Cardiac fibroblast (primary cell): ENCODE measurements around the gene NCKAP5.
A peak's percentile ranks its signal among the peaks of the same experiment; 100 is the strongest.

ENCODE experiments used
- DNase-seq, 2 donors: peaks; one replicate each; pipeline versions ENCODE4 v3.0.0 to v3.0.0-alpha.2; 2010; ENCODE audit warnings: low read depth in 2 of 2
- H3K4me3 ChIP-seq, 2 donors: replicated peaks in 1 of 2; 1 replicate in 1 of 2; 2 replicates in 1 of 2; pipeline ENCODE4 v1.5.1; 2011; ENCODE audit warnings: low read depth in 2 of 2, low read length in 2 of 2, mild to moderate bottlenecking in 2 of 2, moderate library complexity in 1 of 2
- CTCF ChIP-seq: IDR thresholded peaks from one replicate; pipeline ENCODE4 v1.5.1; 2011; ENCODE audit warnings: low read depth, mild to moderate bottlenecking, low read length, inconsistent platforms

The NCKAP5 gene

GRCh38 chr2:132915812-132916549 is 652.3 kb downstream of the NCKAP5 start:
- H3K4me3 ChIP-seq: no peak overlapping the region
- TF ChIP-seq CTCF: no peak
- DNase-seq: peak in 1 of 2 donors; percentile 20

GRCh38 chr2:132911726-132912724 is 656.2 kb downstream of the NCKAP5 start:
- no peak for TF ChIP-seq CTCF
- no peak overlapping the region for H3K4me3 ChIP-seq
- peak; percentile 3 to 18 for DNase-seq

GRCh38 chr2:132910432-132910831 is 657.8 kb downstream of the NCKAP5 start:
- DNase-seq: no peak
- no peak for TF ChIP-seq CTCF
- no peak overlapping the region for H3K4me3 ChIP-seq

- no peak for TF ChIP-seq CTCF
- DNase-seq: peak in 1 of 2 donors; percentile 1
- no peak overlapping the region for H3K4me3 ChIP-seq
Measured at GRCh38 chr2:132909427-132909826, 658.8 kb downstream of the NCKAP5 start.

GRCh38 chr2:132904142-132904842 is 664.0 kb downstream of the NCKAP5 start:
- DNase-seq: no peak
- H3K4me3 ChIP-seq: no peak overlapping the region
- no peak for TF ChIP-seq CTCF

GRCh38 chr2:132902626-132903025 is 665.6 kb downstream of the NCKAP5 start:
- DNase-seq: no peak
- no peak overlapping the region for H3K4me3 ChIP-seq
- no peak for TF ChIP-seq CTCF
